H1 (cell line): ENCODE measurements around the gene PAPSS2. TPM values are rescaled to one million over a fixed set of nuclear protein-coding genes. Genes with fewer than 3 reads are reported as not detected.

ENCODE experiments used
- CTCF ChIA-PET: fragments of 300-600 bp; sonication (Branson Sonifier 250); formaldehyde crosslinking; loops from one replicate; lab custom pipeline; 2021; ENCODE audit not compliant: partially characterized antibody; lab: Charles Lee
- POLR2A ChIA-PET: fragments of 300-600 bp; sonication (Branson Sonifier 250); formaldehyde crosslinking; loops from one replicate; lab custom pipeline; 2021; ENCODE audit warnings: inconsistent platforms; ENCODE audit not compliant: partially characterized antibody; lab: Charles Lee
- DNase-seq, 2 experiments: peaks; one replicate each; pipeline versions ENCODE4 v3.0.0 to v3.0.0-alpha.2; 2010 to 2022; ENCODE audit warnings: low spot score in 2 of 2, low read depth in 1 of 2, mixed read lengths in 1 of 2
- FAIRE-seq: peaks from 2 replicates; lab custom pipeline; 2011; peaks lifted over from hg19 to GRCh38; lab: Jason Lieb, UNC
- H2AFZ ChIP-seq: 2 replicates; pipeline ENCODE4 v1.8.1; 2012; ENCODE audit warnings: low read length, inconsistent platforms
- H2AK5ac ChIP-seq: 2 replicates; pipeline ENCODE4 v1.6.1; 2013; ENCODE audit warnings: low read depth, low read length
- H2BK120ac ChIP-seq: replicated peaks from 2 replicates; pipeline ENCODE3; 2013; ENCODE audit warnings: low read depth, low read length, inconsistent platforms
- H2BK12ac ChIP-seq: 2 replicates; pipeline ENCODE4 v1.6.1; 2013; ENCODE audit warnings: low read depth, low read length
- H2BK15ac ChIP-seq: 2 replicates; pipeline ENCODE4 v1.6.1; 2013; ENCODE audit warnings: low read length
- H2BK20ac ChIP-seq: 2 replicates; pipeline ENCODE4 v1.6.1; 2013; ENCODE audit warnings: low read length
- H2BK5ac ChIP-seq: 2 replicates; pipeline ENCODE4 v1.6.1; 2013; ENCODE audit warnings: low read depth, low read length
- H3K14ac ChIP-seq: 2 replicates; pipeline ENCODE4 v1.6.1; 2013; ENCODE audit warnings: inconsistent platforms; ENCODE audit not compliant: insufficient read length
- H3K18ac ChIP-seq: 2 replicates; pipeline ENCODE4 v1.6.1; 2013; ENCODE audit warnings: low read length; ENCODE audit errors: extremely low read depth
- H3K23ac ChIP-seq: 2 replicates; pipeline ENCODE4 v1.6.1; 2013; ENCODE audit warnings: inconsistent platforms; ENCODE audit not compliant: insufficient read length
- H3K23me2 ChIP-seq: 2 replicates; pipeline ENCODE4 v1.6.1; 2013; ENCODE audit warnings: low read depth, low read length
- H3K27ac ChIP-seq: 2 replicates; pipeline ENCODE4 v1.6.1; 2011; ENCODE audit warnings: low read depth, low read length, inconsistent platforms
- H3K27me3 ChIP-seq, 4 experiments: replicated peaks in 1 of 4; 1 replicate in 1 of 4; 2 replicates in 3 of 4; pipeline versions ENCODE4 v1.6.1 to v1.8.1; 2011 to 2013; ENCODE audit warnings: low read length in 3 of 4, mild to moderate bottlenecking in 3 of 4, inconsistent platforms in 2 of 4, mixed read lengths in 2 of 4, moderate library complexity in 1 of 4; ENCODE audit not compliant: control insufficient read depth in 3 of 4, insufficient read depth in 3 of 4; ENCODE audit errors: extremely low read depth in 1 of 4
- H3K36me3 ChIP-seq, 4 experiments: 2 replicates each; pipeline versions ENCODE4 v1.6.1 to v1.8.1; 2011 to 2013; ENCODE audit warnings: mild to moderate bottlenecking in 4 of 4, low read length in 3 of 4, moderate library complexity in 2 of 4, control low read depth in 1 of 4, inconsistent platforms in 1 of 4; ENCODE audit not compliant: insufficient read depth in 4 of 4, control insufficient read depth in 2 of 4
- H3K4ac ChIP-seq: replicated peaks from 2 replicates; pipeline ENCODE3; 2013; ENCODE audit warnings: low read length, low read depth, mixed read lengths, inconsistent platforms; ENCODE audit not compliant: insufficient read length
- H3K4me1 ChIP-seq, 4 experiments: replicated peaks in 1 of 4; 1 replicate in 1 of 4; 2 replicates in 3 of 4; pipeline versions ENCODE4 v1.6.1 to v1.8.1; 2011 to 2013; ENCODE audit warnings: low read length in 3 of 4, inconsistent platforms in 2 of 4, mixed read lengths in 1 of 4; ENCODE audit not compliant: insufficient read depth in 4 of 4, control insufficient read depth in 3 of 4
- H3K4me2 ChIP-seq, 2 experiments: 2 replicates each; pipeline versions ENCODE4 v1.6.1 to v1.8.1; 2011 to 2013; ENCODE audit warnings: low read depth in 2 of 2, low read length in 2 of 2, control low read depth in 1 of 2, inconsistent platforms in 1 of 2, mild to moderate bottlenecking in 1 of 2; ENCODE audit not compliant: insufficient read depth in 1 of 2
- H3K4me3 ChIP-seq, 4 experiments: fragments of 200-600, 300-600 bp in 1 of 4; sonication (generic), shearing (Covaris generic), sonication (Bioruptor Twin) in 1 of 4; 2 replicates each; pipeline versions ENCODE4 v1.5.1 to v1.8.1; 2011 to 2016; ENCODE audit warnings: low read length in 4 of 4, low read depth in 3 of 4, control low read depth in 2 of 4, inconsistent platforms in 2 of 4, mild to moderate bottlenecking in 2 of 4, mixed read lengths in 1 of 4, moderate library complexity in 1 of 4; ENCODE audit not compliant: insufficient read depth in 2 of 4; ENCODE audit errors: extremely low read depth in 1 of 4
- H3K56ac ChIP-seq: replicated peaks from 2 replicates; pipeline ENCODE3; 2013; ENCODE audit warnings: low read depth, mild to moderate bottlenecking, mixed read lengths, low read length, inconsistent platforms; ENCODE audit not compliant: insufficient read length
- H3K79me1 ChIP-seq: 2 replicates; pipeline ENCODE4 v1.6.1; 2013; ENCODE audit warnings: low read depth, low read length, control low read depth
- H3K79me2 ChIP-seq, 2 experiments: 2 replicates each; pipeline versions ENCODE4 v1.6.1 to v1.8.1; 2012 to 2013; ENCODE audit warnings: low read length in 2 of 2, mild to moderate bottlenecking in 2 of 2, inconsistent platforms in 1 of 2; ENCODE audit not compliant: insufficient read depth in 2 of 2, control insufficient read depth in 1 of 2
- H3K9ac ChIP-seq, 4 experiments: replicated peaks in 1 of 4; 1 replicate in 1 of 4; 2 replicates in 3 of 4; pipeline versions ENCODE4 v1.6.1 to v1.8.1; 2011 to 2013; ENCODE audit warnings: low read depth in 3 of 4, low read length in 3 of 4, control low read depth in 2 of 4, mild to moderate bottlenecking in 2 of 4, moderate library complexity in 2 of 4, inconsistent platforms in 1 of 4; ENCODE audit errors: extremely low read depth in 1 of 4
- H3K9me3 ChIP-seq, 2 experiments: 2 replicates each; pipeline versions ENCODE4 v1.6.1 to v1.8.1; 2012 to 2013; ENCODE audit warnings: mild to moderate bottlenecking in 2 of 2, moderate library complexity in 2 of 2, control low read depth in 1 of 2, inconsistent platforms in 1 of 2, low read depth in 1 of 2, low read length in 1 of 2, mixed read lengths in 1 of 2; ENCODE audit not compliant: insufficient read depth in 2 of 2
- H4K20me1 ChIP-seq, 2 experiments: replicated peaks in 1 of 2; 2 replicates each; pipeline versions ENCODE3 to v1.8.1; 2011 to 2013; ENCODE audit warnings: inconsistent platforms in 2 of 2, low read length in 2 of 2, mild to moderate bottlenecking in 1 of 2; ENCODE audit not compliant: insufficient read depth in 2 of 2, control insufficient read depth in 1 of 2
- H4K5ac ChIP-seq: 2 replicates; pipeline ENCODE4 v1.6.1; 2013; ENCODE audit warnings: low read length, low read depth, mixed read lengths, inconsistent platforms; ENCODE audit not compliant: insufficient read length
- H4K8ac ChIP-seq: 2 replicates; pipeline ENCODE4 v1.8.0; 2013; ENCODE audit warnings: mild to moderate bottlenecking, moderate library complexity, low read length, inconsistent platforms; ENCODE audit not compliant: insufficient read depth; ENCODE audit errors: extremely low read depth
- H4K91ac ChIP-seq: replicated peaks from 2 replicates; pipeline ENCODE3; 2013; ENCODE audit warnings: low read length, mixed read lengths, inconsistent platforms; ENCODE audit not compliant: insufficient read length
- BRCA1 ChIP-seq: IDR thresholded peaks from 2 replicates; pipeline ENCODE4 v1.6.1; 2012; ENCODE audit warnings: low read depth, low read length, improper control_type of control experiment
- CBX5 ChIP-seq: fragments of 300-800, 300-1000 bp; sonication (generic); IDR thresholded peaks from 2 replicates; pipeline ENCODE4 v1.7.1; 2016; ENCODE audit warnings: antibody characterized with exemption, low read length, low read depth
- CEBPB ChIP-seq: IDR thresholded peaks from 2 replicates; pipeline ENCODE4 v1.6.1; 2012; ENCODE audit warnings: low read depth, low read length
- EP300 ChIP-seq, 2 experiments: IDR thresholded peaks; 1 replicate in 1 of 2; 2 replicates in 1 of 2; pipeline ENCODE4 v1.6.1; 2011 to 2012; ENCODE audit warnings: low read depth in 2 of 2, low read length in 2 of 2, mild to moderate bottlenecking in 2 of 2, borderline replicate concordance in 1 of 2, inconsistent platforms in 1 of 2, moderate library complexity in 1 of 2
- EZH2 ChIP-seq: fragments of 200-600 bp; sonication (generic); IDR thresholded peaks from 2 replicates; pipeline ENCODE4 v1.7.1; 2012; ENCODE audit warnings: low read depth, mild to moderate bottlenecking, moderate library complexity, low read length, inconsistent platforms; ENCODE audit not compliant: severe bottlenecking
- GTF2F1 ChIP-seq: IDR thresholded peaks from 2 replicates; pipeline ENCODE4 v1.6.1; 2012; ENCODE audit warnings: low read depth, low read length, improper control_type of control experiment, borderline replicate concordance
- HDAC2 ChIP-seq, 2 experiments: fragments of 300-600 bp in 1 of 2; sonication (generic) in 1 of 2; IDR thresholded peaks; 2 replicates each; pipeline ENCODE4 v1.6.1; 2011 to 2012; ENCODE audit warnings: low read depth in 2 of 2, low read length in 2 of 2, mild to moderate bottlenecking in 2 of 2, moderate library complexity in 2 of 2, borderline replicate concordance in 1 of 2, inconsistent platforms in 1 of 2
- KDM5A ChIP-seq: fragments of 200-600 bp; IDR thresholded peaks from 2 replicates; pipeline ENCODE4 v1.7.1; 2012; ENCODE audit warnings: mild to moderate bottlenecking, low read length, inconsistent platforms, mixed read lengths
- MAFK ChIP-seq: IDR thresholded peaks from 2 replicates; pipeline ENCODE4 v1.6.1; 2012; ENCODE audit warnings: low read depth, mild to moderate bottlenecking, improper control_type of control experiment, low read length
- SIN3A ChIP-seq, 2 experiments: IDR thresholded peaks in 1 of 2; conservative IDR thresholded peaks in 1 of 2; 2 replicates each; pipeline ENCODE4 v1.6.1; 2011 to 2012; ENCODE audit warnings: low read length in 2 of 2, improper control_type of control experiment in 1 of 2, low read depth in 1 of 2, mild to moderate bottlenecking in 1 of 2
- SIX5 ChIP-seq: IDR thresholded peaks from 2 replicates; pipeline ENCODE4 v1.6.1; 2011; ENCODE audit warnings: mild to moderate bottlenecking, low read depth, low read length
- TAF1 ChIP-seq: IDR thresholded peaks from 2 replicates; pipeline ENCODE4 v1.6.1; 2011; ENCODE audit warnings: mild to moderate bottlenecking, low read depth, low read length
- TCF12 ChIP-seq: IDR thresholded peaks from 2 replicates; pipeline ENCODE4 v1.6.1; 2011; ENCODE audit warnings: low read depth, mild to moderate bottlenecking, low read length
- WGBS, 2 experiments: shearing (Covaris generic) in 1 of 2; methylation state at CpG; one replicate each; pipeline versions ENCODE4 v1.1.6 to v1.1.7; 2013 to 2015; ENCODE audit warnings: low lambda C conversion rate in 2 of 2, mixed read lengths in 2 of 2, inconsistent platforms in 1 of 2, low coverage in 1 of 2, missing lambda C conversion rate in 1 of 2; ENCODE audit not compliant: insufficient replicate concordance in 2 of 2, insufficient coverage in 1 of 2, insufficient read length in 1 of 2; ENCODE audit errors: extremely low coverage in 1 of 2, missing lambda C conversion rate in 1 of 2; 5-methylcytosine and 5-hydroxymethylcytosine counted together
- polyA plus RNA-seq, 7 experiments: library from polyadenylated mRNA; depleted of rRNA in 3 of 7; stranded (reverse) in 5 of 7; unstranded in 2 of 7; fragments of >200 nt in 5 of 7; fragments of 200-250 nt in 2 of 7; gene quantifications; 1 replicate in 5 of 7; 2 replicates in 1 of 7; 4 replicates in 1 of 7; pipeline versions ENCODE4 v1.2.1 to v1.2.3, GENCODE V29; 2011 to 2013; ENCODE audit warnings: missing spikeins in 2 of 7, mixed read lengths in 2 of 7
- total RNA-seq: library from RNA; stranded (reverse); fragmentation: NEBNext Ultra II Directional; extraction: Animal tissue kit (Norgen Biotek cat#: 25700); gene quantifications from 2 replicates; pipeline ENCODE4 v1.2.1, GENCODE V29; 2021

The PAPSS2 gene
- total and polyA plus RNA-seq, 2 of the 8 experiments (the other 6 are each of a cell fraction or from before 2014, with no cell fraction given) = 7.6 to 20.2 TPM

GRCh38 chr10:87691506-87692070 lies 31.9 kb downstream of the PAPSS2 start:
- no peak overlapping the region for H3K9ac ChIP-seq
- no peak overlapping the region for H2BK5ac ChIP-seq
- no peak overlapping the region for H4K8ac ChIP-seq
- no peak overlapping the region for H2BK120ac ChIP-seq
- H3K14ac ChIP-seq = no peak overlapping the region
- no peaks in the 10 kb centered on the region for H3K4me1 ChIP-seq
- H2AK5ac ChIP-seq = no peak overlapping the region
- no peak overlapping the region for H2BK20ac ChIP-seq
- H3K4me3 ChIP-seq = no peak overlapping the region
- no peak overlapping the region for H3K56ac ChIP-seq
- CTCF ChIA-PET = interaction anchor here (0.6 to 1.6 kb wide), 2 partner anchors 43 to 164 kb away, joined by 3 to 4 read pairs; no protein-coding TSS in a partner anchor
- no peak overlapping the region for H3K27ac ChIP-seq
- no peaks in the 10 kb centered on the region for H3K79me2 ChIP-seq
- WGBS, 2 experiments = 89% methylated on average over 3 of the region's 3 CpGs; no CpG with 5 or more reads in 1 of the 2 experiments
- H3K79me1 ChIP-seq = no peaks in the 10 kb centered on the region
- H3K9me3 ChIP-seq = no peaks in the 10 kb centered on the region
- no peak overlapping the region for H2AFZ ChIP-seq
- H3K27me3 ChIP-seq = no peaks in the 10 kb centered on the region
- no peak overlapping the region for H4K91ac ChIP-seq
- no peak overlapping the region for H2BK12ac ChIP-seq
- H3K23me2 ChIP-seq = no peaks in the 10 kb centered on the region
- no peak overlapping the region for H3K18ac ChIP-seq
- H3K4me2 ChIP-seq = no peak overlapping the region
- no peak overlapping the region for H3K4ac ChIP-seq
- H4K5ac ChIP-seq = no peak overlapping the region
- no peak for DNase-seq
- no peak overlapping the region for H3K23ac ChIP-seq
- no peak overlapping the region for H2BK15ac ChIP-seq
- no peaks in the 10 kb centered on the region for H3K36me3 ChIP-seq
- H4K20me1 ChIP-seq = no peaks in the 10 kb centered on the region
- POLR2A ChIA-PET = no interaction called here
- no peak for FAIRE-seq
- TF ChIP-seq SIX5 (no peak), TCF12 (no peak), TAF1 (no peak), CBX5 (no peak), MAFK (no peak), EZH2 (no peak), CEBPB (no peak), HDAC2 (IDR thresholded peaks at IDR 0.05; ENCODE audit: borderline replicate concordance in 1 of 2, low read depth in 2 of 2, low read length in 2 of 2) (no peak), GTF2F1 (no peak), EP300 (IDR thresholded peaks at IDR 0.05; ENCODE audit: borderline replicate concordance in 1 of 2, low read depth in 2 of 2, low read length in 2 of 2) (no peak), BRCA1 (no peak), SIN3A (conservative IDR thresholded peaks at IDR 0.05 in 1 of 2, IDR thresholded peaks at IDR 0.05 in 1 of 2; ENCODE audit: low read depth in 1 of 2, low read length in 2 of 2) (no peak), KDM5A (no peak)
